PC-9 (cell line): ENCODE data around the gene WDR20. TPM values are rescaled to one million over a fixed set of nuclear protein-coding genes. Genes with fewer than 3 reads are reported as not detected.

ENCODE experiments used
- BruUV-seq: library from RNA; stranded (reverse); fragments of 400-500 nt; replicated peaks from 2 replicates; lab custom pipeline; 2021; lab: Mats Ljungman, UMichigan
- CTCF ChIA-PET: fragments of 300-600 bp; sonication (Branson Sonifier 250); formaldehyde crosslinking; loops from one replicate; lab custom pipeline; 2022; ENCODE audit warnings: antibody characterized with exemption; lab: Charles Lee
- POLR2A ChIA-PET: fragments of 300-600 bp; sonication (Branson Sonifier 250); formaldehyde crosslinking; loops from one replicate; lab custom pipeline; 2022; ENCODE audit warnings: antibody characterized with exemption; ENCODE audit not compliant: unreplicated experiment; lab: Charles Lee
- DNase-seq, 2 experiments: peaks; one replicate each; pipeline versions ENCODE4 v3.0.0 to v3.0.0-alpha.2; 2015 to 2022; ENCODE audit warnings: mixed read lengths in 1 of 2
- H2AFZ ChIP-seq: fragments of 200-600 bp; sonication (generic); 2 replicates; pipeline ENCODE4 v1.8.1; 2017; ENCODE audit warnings: antibody characterized with exemption
- H3F3A ChIP-seq: fragments of 200-600 bp; sonication (generic); 2 replicates; pipeline ENCODE4 v1.8.1; 2017; ENCODE audit warnings: antibody characterized with exemption, mild to moderate bottlenecking, low read depth; ENCODE audit not compliant: insufficient read depth
- H3K27ac ChIP-seq: fragments of 200-600 bp; sonication (generic); 2 replicates; pipeline ENCODE4 v1.6.1; 2016; ENCODE audit warnings: mixed run types
- H3K27me3 ChIP-seq: fragments of 200-600 bp; sonication (generic); 2 replicates; pipeline ENCODE4 v1.6.1; 2016; ENCODE audit warnings: low read depth, mixed run types; ENCODE audit not compliant: insufficient read depth
- H3K36me3 ChIP-seq: fragments of 200-600 bp; sonication (generic); 2 replicates; pipeline ENCODE4 v1.6.1; 2016; ENCODE audit warnings: low read depth, mixed run types
- H3K4me1 ChIP-seq: fragments of 200-600 bp; sonication (generic); replicated peaks from 2 replicates; pipeline ENCODE4 v1.6.1; 2016; ENCODE audit warnings: mixed run types; ENCODE audit not compliant: insufficient read depth
- H3K4me2 ChIP-seq: fragments of 200-600 bp; sonication (generic); 2 replicates; pipeline ENCODE4 v1.6.1; 2017; ENCODE audit warnings: mixed run types
- H3K4me3 ChIP-seq: fragments of 200-600 bp; sonication (generic); 2 replicates; pipeline ENCODE4 v1.6.1; 2016; ENCODE audit warnings: mixed run types
- H3K79me2 ChIP-seq: fragments of 200-600 bp; sonication (generic); 2 replicates; pipeline ENCODE4 v1.6.1; 2017; ENCODE audit warnings: low read depth, mixed run types
- H3K9me2 ChIP-seq: fragments of 200-600 bp; sonication (generic); 2 replicates; pipeline ENCODE4 v1.8.1; 2017; ENCODE audit warnings: mild to moderate bottlenecking; ENCODE audit not compliant: insufficient read depth
- H3K9me3 ChIP-seq: fragments of 200-600 bp; sonication (generic); 2 replicates; pipeline ENCODE4 v1.8.1; 2016; ENCODE audit warnings: low read depth; ENCODE audit not compliant: insufficient read depth
- H4K20me1 ChIP-seq: fragments of 200-600 bp; sonication (generic); 2 replicates; pipeline ENCODE4 v1.8.1; 2017; ENCODE audit not compliant: insufficient read depth
- CTCF ChIP-seq: fragments of 200-600 bp; sonication (generic); conservative IDR thresholded peaks from 2 replicates; pipeline ENCODE4 v1.6.1; 2017; ENCODE audit warnings: mixed run types, antibody characterized with exemption, mild to moderate bottlenecking, moderate library complexity
- EZH2 ChIP-seq: fragments of 200-600 bp; sonication (generic); IDR thresholded peaks from 2 replicates; pipeline ENCODE4 v1.8.0; 2017; ENCODE audit warnings: antibody characterized with exemption, low read depth
- intact Hi-C: fragments of 100-400 bp; cut with micrococcal nuclease; formaldehyde crosslinking; loops from one replicate; pipeline ENCODE4 v1.10.0; 2022; ENCODE audit not compliant: unreplicated experiment
- total RNA-seq: library from RNA; stranded (reverse); gene quantifications from 2 replicates; pipeline ENCODE4 v1.2.3, GENCODE V29; 2021

The WDR20 gene
- total RNA-seq, 1 experiment from 2014 or later: 93.5 TPM

GRCh38 chr14:102222009-102222575 is 82.4 kb downstream of the WDR20 start:
- Histone ChIP-seq H3K9me2 (no peaks in the 10 kb centered on the region), H3K36me3 (peaks cover 4% of the 10 kb centered on the region; the same call in 1 of the 2 replicates), H3K4me1 (peaks cover 19% of the 10 kb centered on the region), H3K4me2 (no peak overlapping the region), H4K20me1 (peaks cover 2% of the 10 kb centered on the region; the same call in 1 of the 2 replicates), H3K27ac (no peak overlapping the region), H3K79me2 (peaks cover 23% of the 10 kb centered on the region), H3K9me3 (no peaks in the 10 kb centered on the region), H2AFZ (no peak overlapping the region), H3K4me3 (no peak overlapping the region), H3K27me3 (no peaks in the 10 kb centered on the region), H3F3A (peaks cover 37% of the 10 kb centered on the region)
- ChIA-PET CTCF (no interaction called here), POLR2A (no interaction called here)
- BruUV-seq: no TSS peak
- TF ChIP-seq CTCF (no peak), EZH2 (no peak)
- no peak for DNase-seq
- intact Hi-C loops: loop anchor here (5.0 kb wide), 2 partner anchors 175 to 260 kb away; partner anchors contain the start of gene DYNC1H1

GRCh38 chr14:102222751-102223150 is 83.1 kb downstream of the WDR20 start:
- no peaks in the 10 kb centered on the region for H3K9me2 ChIP-seq
- H3K36me3 ChIP-seq: peaks cover 4% of the 10 kb centered on the region; the same call in 1 of the 2 replicates
- H3K4me2 ChIP-seq: no peak overlapping the region
- no peak overlapping the region for H3K4me3 ChIP-seq
- no peak overlapping the region for H2AFZ ChIP-seq
- H3K27ac ChIP-seq: no peak overlapping the region
- H3F3A ChIP-seq: peaks cover 37% of the 10 kb centered on the region
- DNase-seq: no peak
- no peaks in the 10 kb centered on the region for H3K27me3 ChIP-seq
- CTCF ChIA-PET: no interaction called here
- intact Hi-C loops: loop anchor here (5.0 kb wide), 2 partner anchors 175 to 260 kb away; partner anchors contain the start of gene DYNC1H1
- peaks cover 19% of the 10 kb centered on the region for H3K4me1 ChIP-seq
- H3K79me2 ChIP-seq: peaks cover 17% of the 10 kb centered on the region; the same call in 1 of the 2 replicates
- BruUV-seq: no TSS peak
- peaks cover 2% of the 10 kb centered on the region; the same call in 1 of the 2 replicates for H4K20me1 ChIP-seq
- POLR2A ChIA-PET: no interaction called here
- no peaks in the 10 kb centered on the region for H3K9me3 ChIP-seq
- TF ChIP-seq EZH2: no peak

- H3K9me3 ChIP-seq: no peaks in the 10 kb centered on the region
- ChIA-PET POLR2A (interaction anchor here (0.6 to 0.8 kb wide), 2 partner anchors 9 to 131 kb away, joined by 4 read pairs; no protein-coding TSS in a partner anchor), CTCF (no interaction called here)
- H2AFZ ChIP-seq: no peak overlapping the region
- no peaks in the 10 kb centered on the region for H4K20me1 ChIP-seq
- no peak overlapping the region for H3K4me3 ChIP-seq
- DNase-seq: no peak
- peaks cover 32% of the 10 kb centered on the region for H3F3A ChIP-seq
- no TSS peak for BruUV-seq
- no peaks in the 10 kb centered on the region for H3K27me3 ChIP-seq
- H3K9me2 ChIP-seq: no peaks in the 10 kb centered on the region
- H3K79me2 ChIP-seq: peaks cover 11% of the 10 kb centered on the region; the same call in 1 of the 2 replicates
- intact Hi-C loops: loop anchor here (5.0 kb wide), 2 partner anchors 176 to 261 kb away; partner anchors contain the start of gene DYNC1H1
- TF ChIP-seq CTCF: no peak
- TF ChIP-seq EZH2: no peak
- H3K36me3 ChIP-seq: peaks cover 4% of the 10 kb centered on the region; the same call in 1 of the 2 replicates
- H3K4me1 ChIP-seq: peaks cover 19% of the 10 kb centered on the region
- H3K4me2 ChIP-seq: no peak overlapping the region
- H3K27ac ChIP-seq: no peak overlapping the region
Observed at GRCh38 chr14:102223682-102224081, 84.0 kb downstream of the WDR20 start.
